GM21447 (cell line): ENCODE measurements around the gene RTL5.
"Not testable (repeated sequence)": the region's sequence is repeated elsewhere in the genome, so short reads cannot be mapped to it uniquely, and the experiment has no call there.

Experiments used
- ATAC-seq: cut with Tn5 transposase; IDR thresholded peaks from one replicate; pipeline ENCODE4 v1.9.1; 2021; ENCODE audit not compliant: unreplicated experiment

Gene RTL5

GRCh38 chrX:72131317-72132294 lies at the start of gene RTL5:
TSS of gene RTL5 (minus strand) at chrX:72131915.
- peak; percentile 57 for ATAC-seq

GRCh38 chrX:72180539-72180938 lies 48.8 kb upstream of the RTL5 start:
- ATAC-seq = no peak

GRCh38 chrX:72176981-72177380 lies 45.3 kb upstream of the RTL5 start:
- ATAC-seq = no peak

GRCh38 chrX:72176289-72176688 lies 44.6 kb upstream of the RTL5 start:
- not testable (repeated sequence) for ATAC-seq

- no peak for ATAC-seq
Observed at GRCh38 chrX:72169008-72169728, 37.5 kb upstream of the RTL5 start.

GRCh38 chrX:72165551-72165950 lies 33.8 kb upstream of the RTL5 start:
- ATAC-seq = no peak

GRCh38 chrX:72159769-72160168 lies 28.1 kb upstream of the RTL5 start:
- ATAC-seq = no peak

GRCh38 chrX:72158773-72159172 lies 27.1 kb upstream of the RTL5 start:
- no peak for ATAC-seq

- no peak for ATAC-seq
Observed at GRCh38 chrX:72146527-72146926, 14.8 kb upstream of the RTL5 start.

GRCh38 chrX:72145181-72145580 lies 13.5 kb upstream of the RTL5 start:
- ATAC-seq = no peak

- no peak for ATAC-seq
Observed at GRCh38 chrX:72143609-72143907, 11.8 kb upstream of the RTL5 start.

- ATAC-seq = no peak
Observed at GRCh38 chrX:72142794-72143608, 11.3 kb upstream of the RTL5 start.

- no peak for ATAC-seq
Observed at GRCh38 chrX:72142094-72142793, 10.5 kb upstream of the RTL5 start.

- ATAC-seq = peak; percentile 69
Observed at GRCh38 chrX:72141372-72142004, 9.8 kb upstream of the RTL5 start.

- ATAC-seq = no peak
Observed at GRCh38 chrX:72139538-72139937, 7.8 kb upstream of the RTL5 start.

- no peak for ATAC-seq
Observed at GRCh38 chrX:72137846-72138495, 6.3 kb upstream of the RTL5 start.

- ATAC-seq = no peak
Observed at GRCh38 chrX:72133851-72134546, 2.3 kb upstream of the RTL5 start.

- no peak for ATAC-seq
Observed at GRCh38 chrX:72132456-72132855, 741 bp upstream of the RTL5 start.

- no peak for ATAC-seq
Observed at GRCh38 chrX:72130762-72131250, 909 bp downstream of the RTL5 start.
